Umbilical cord (tissue), 2 donors: ENCODE data around the gene LRATD1. TPM values are rescaled to one million over a fixed set of nuclear protein-coding genes. Genes with fewer than 3 reads are reported as not detected.
"Not testable (repeated sequence)": the region's sequence is repeated elsewhere in the genome, so short reads cannot be mapped to it uniquely, and the experiment has no call there.

ENCODE experiments used
- DNase-seq: peaks from one replicate; pipeline ENCODE4 v3.0.0-alpha.2; 2015; ENCODE audit warnings: low spot score
- total RNA-seq: library from RNA; depleted of rRNA; stranded (reverse); fragments of >200 nt; gene quantifications from one replicate; pipeline ENCODE4 v1.2.3, GENCODE V29; 2014; ENCODE audit warnings: low replicate concordance; ENCODE audit not compliant: insufficient read depth

LRATD1 gene
- total RNA-seq, result 4.3 TPM

GRCh38 chr2:14632133-14632936 lies at the start of gene LRATD1:
LRATD1 (plus strand) TSS chr2:14632717; CDS start chr2:14633980, 1,263 bp downstream.
- DNase-seq, result peak; percentile 86

- no peak for DNase-seq
Measured at GRCh38 chr2:14583059-14583458, 49.5 kb upstream of the LRATD1 start.

- no peak for DNase-seq
Measured at GRCh38 chr2:14583802-14584201, 48.7 kb upstream of the LRATD1 start.

- DNase-seq, result no peak
Measured at GRCh38 chr2:14587119-14587518, 45.4 kb upstream of the LRATD1 start.

GRCh38 chr2:14601156-14601770 lies 31.3 kb upstream of the LRATD1 start:
- DNase-seq, result no peak

- no peak for DNase-seq
Measured at GRCh38 chr2:14602309-14602708, 30.2 kb upstream of the LRATD1 start.

- no peak for DNase-seq
Measured at GRCh38 chr2:14603676-14604075, 28.8 kb upstream of the LRATD1 start.

- no peak for DNase-seq
Measured at GRCh38 chr2:14608245-14608644, 24.3 kb upstream of the LRATD1 start.

- no peak for DNase-seq
Measured at GRCh38 chr2:14614017-14614416, 18.5 kb upstream of the LRATD1 start.

GRCh38 chr2:14615121-14615520 lies 17.4 kb upstream of the LRATD1 start:
- DNase-seq, result no peak

- DNase-seq, result no peak
Measured at GRCh38 chr2:14615760-14616159, 16.8 kb upstream of the LRATD1 start.

GRCh38 chr2:14616342-14616741 lies 16.2 kb upstream of the LRATD1 start:
- DNase-seq, result no peak

- no peak for DNase-seq
Measured at GRCh38 chr2:14616950-14617349, 15.6 kb upstream of the LRATD1 start.

GRCh38 chr2:14619441-14619840 lies 13.1 kb upstream of the LRATD1 start:
- no peak for DNase-seq

GRCh38 chr2:14621114-14621513 lies 11.4 kb upstream of the LRATD1 start:
- no peak for DNase-seq

GRCh38 chr2:14621906-14622549 lies 10.5 kb upstream of the LRATD1 start:
- DNase-seq, result no peak

GRCh38 chr2:14622550-14622939 lies 10.0 kb upstream of the LRATD1 start:
- DNase-seq, result not testable (repeated sequence)

- DNase-seq, result no peak
Measured at GRCh38 chr2:14623237-14623636, 9.3 kb upstream of the LRATD1 start.

- DNase-seq, result no peak
Measured at GRCh38 chr2:14626873-14627272, 5.6 kb upstream of the LRATD1 start.

- DNase-seq, result peak; percentile 7
Measured at GRCh38 chr2:14628901-14629300, 3.6 kb upstream of the LRATD1 start.

GRCh38 chr2:14631406-14632040 lies 994 bp upstream of the LRATD1 start:
- no peak for DNase-seq

GRCh38 chr2:14633061-14633460 lies 544 bp downstream of the LRATD1 start:
- DNase-seq, result no peak
